ENCODE data around the gene UBXN1. TPM values are rescaled to one million over a fixed set of nuclear protein-coding genes. Genes with fewer than 3 reads are reported as not detected.

The UBXN1 gene
- total and polyA plus RNA-seq, 10 of the 15 experiments (the other 5 are each of a cell fraction or from before 2014, with no cell fraction given) = 7.0 to 173 (median 106) TPM

- TF ChIP-seq TCF12 (IDR thresholded peaks at IDR 0.05; ENCODE audit: low read depth, low read length) (peak; percentile 52; the same call in 1 of the 2 replicates), ELK1 (IDR thresholded peaks at IDR 0.05; ENCODE audit: low read depth, low read length) (peak; percentile 69), ATF3 (IDR thresholded peaks at IDR 0.05; ENCODE audit: borderline replicate concordance, extremely low read depth, low read depth, low read length) (peak; percentile 90), NR2C1 (IDR thresholded peaks at IDR 0.05) (peak; percentile 64), ATF7 (IDR thresholded peaks at IDR 0.05; ENCODE audit: low read depth) (peak; percentile 44; the same call in 1 of the 2 replicates), CBX5 (IDR thresholded peaks at IDR 0.05; ENCODE audit: low read depth) (no peak), SMAD5 (IDR thresholded peaks at IDR 0.05; ENCODE audit: low read depth) (peak; percentile 39; the same call in 1 of the 2 replicates), USF1 (IDR thresholded peaks at IDR 0.05; ENCODE audit: borderline replicate concordance, extremely low read length, insufficient read depth, low read depth, low read length) (peak; percentile 98), SIX5 (IDR thresholded peaks at IDR 0.05; ENCODE audit: low read depth, low read length, severe bottlenecking) (peak; percentile 61), USF2 (IDR thresholded peaks at IDR 0.05; ENCODE audit: borderline replicate concordance, low read depth, low read length) (peak; percentile 96), SMARCA5 (IDR thresholded peaks at IDR 0.05) (0 out of 2 replicates have a peak, but pooled peaks have one; percentile 20), KLF5 (IDR thresholded peaks at IDR 0.05; ENCODE audit: partially characterized antibody) (peak; percentile 80), NFXL1 (IDR thresholded peaks at IDR 0.05; ENCODE audit: borderline replicate concordance) (no peak)
Observed at GRCh38 chr11:62678770-62679696, at the start of gene UBXN1 (continued).
